GM12878 (cell line): ENCODE data around the gene MTHFD1L.

Experiments used
- BHLHE40 ChIP-seq, 2 experiments: fragments of 450-650 bp in 1 of 2; IDR thresholded peaks; 2 replicates each; pipeline ENCODE4 v1.6.1; 2011 to 2017; ENCODE audit warnings: low read depth in 2 of 2, borderline replicate concordance in 1 of 2, improper control_type of control experiment in 1 of 2, low read length in 1 of 2, mild to moderate bottlenecking in 1 of 2
- CTCF ChIP-seq, 3 experiments: IDR thresholded peaks in 2 of 3; conservative IDR thresholded peaks in 1 of 3; 2 replicates each; pipeline ENCODE4 v1.5.1; 2011; ENCODE audit warnings: low read depth in 3 of 3, low read length in 3 of 3, mild to moderate bottlenecking in 3 of 3, control low read depth in 2 of 3, moderate library complexity in 2 of 3, inconsistent platforms in 1 of 3, mixed read lengths in 1 of 3; ENCODE audit not compliant: control insufficient read depth in 2 of 3, insufficient read depth in 1 of 3; ENCODE audit errors: extremely low read depth in 1 of 3
- LARP7 ChIP-seq: fragments of 450-650 bp; IDR thresholded peaks from 2 replicates; pipeline ENCODE4 v1.6.1; 2017; ENCODE audit warnings: mild to moderate bottlenecking
- NR2C2 ChIP-seq: IDR thresholded peaks from 2 replicates; pipeline ENCODE4 v1.6.1; 2011; ENCODE audit warnings: borderline replicate concordance, low read depth; ENCODE audit not compliant: control insufficient read depth, insufficient read length
- POLR2A ChIP-seq: IDR thresholded peaks from 2 replicates; pipeline ENCODE4 v1.6.1; 2011; ENCODE audit warnings: low read depth, mild to moderate bottlenecking, low read length
- POLR2AphosphoS5 ChIP-seq: IDR thresholded peaks from 2 replicates; pipeline ENCODE4 v1.6.1; 2011; ENCODE audit warnings: mild to moderate bottlenecking, low read length, inconsistent platforms
- SMC3 ChIP-seq: IDR thresholded peaks from 2 replicates; pipeline ENCODE4 v1.6.1; 2011; ENCODE audit warnings: low read length, improper control_type of control experiment, borderline replicate concordance
- TAF1 ChIP-seq: IDR thresholded peaks from 2 replicates; pipeline ENCODE4 v1.6.1; 2011; ENCODE audit warnings: mild to moderate bottlenecking, low read depth, low read length, borderline replicate concordance
- ZNF274 ChIP-seq: IDR thresholded peaks from one replicate; pipeline ENCODE4 v1.8.0; 2011; ENCODE audit not compliant: insufficient read length, insufficient read depth

DNA sequence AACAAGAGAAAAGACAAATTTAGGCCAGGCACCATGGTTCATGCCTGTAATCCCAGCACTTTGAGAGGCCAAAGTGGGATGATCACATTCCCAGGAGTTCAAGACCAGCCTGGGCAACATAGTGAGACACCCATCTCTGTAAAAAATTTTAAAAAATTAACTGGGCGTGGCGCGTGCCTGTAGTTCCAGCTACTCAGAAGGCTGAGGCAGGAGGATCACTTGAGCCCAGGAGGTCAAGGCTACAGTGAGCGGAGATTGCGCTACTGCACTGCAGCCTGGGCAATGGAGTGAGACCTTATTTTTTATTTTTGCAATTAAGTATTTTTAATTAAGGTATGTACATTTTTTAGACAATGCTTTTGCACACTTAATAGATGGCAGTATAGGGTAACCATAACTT is 3.3 kb downstream of the MTHFD1L start:
- TF ChIP-seq CTCF (IDR thresholded peaks at IDR 0.05 in 2 of 3, conservative IDR thresholded peaks at IDR 0.05 in 1 of 3; ENCODE audit: control insufficient read depth in 2 of 3, extremely low read depth in 1 of 3, insufficient read depth in 1 of 3, low read depth in 3 of 3, low read length in 3 of 3): no peak
- TF ChIP-seq TAF1: no peak
- no peak for TF ChIP-seq POLR2AphosphoS5
- no peak for TF ChIP-seq SMC3
- no peak for TF ChIP-seq BHLHE40 (IDR thresholded peaks at IDR 0.05; ENCODE audit: borderline replicate concordance in 1 of 2, low read depth in 2 of 2, low read length in 1 of 2)
- TF ChIP-seq NR2C2: no peak
- TF ChIP-seq POLR2A: no peak
- TF ChIP-seq ZNF274: no peak
- TF ChIP-seq LARP7: no peak
